ENCODE results near the gene CLSTN1.

Gene CLSTN1

DNA sequence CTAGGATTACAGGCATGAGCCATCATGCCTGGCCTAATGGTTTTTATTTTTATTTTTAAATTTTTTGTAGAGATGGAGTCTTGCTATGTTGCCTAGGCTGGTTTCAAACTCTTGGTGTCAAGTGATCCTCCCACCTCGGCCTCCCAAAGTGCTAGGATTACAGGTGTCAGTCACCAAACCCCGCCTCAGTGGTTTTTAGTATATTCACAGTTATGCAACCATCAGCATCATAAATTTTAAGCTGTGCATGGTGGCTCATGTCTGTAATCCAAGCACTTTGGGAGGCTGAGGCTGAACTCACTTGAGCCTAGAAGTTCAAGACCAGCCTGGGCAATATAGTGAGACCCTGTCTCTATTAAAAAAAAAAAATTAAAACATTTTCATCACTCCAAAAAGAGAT lies 143.7 kb downstream of the CLSTN1 start:
- DNase-seq (ENCODE audit: low spot score) = no peak
